ENCODE results near the gene TMEM150A.
A peak's percentile ranks its signal among the peaks of the same experiment; 100 is the strongest.

TMEM150A gene

DNA sequence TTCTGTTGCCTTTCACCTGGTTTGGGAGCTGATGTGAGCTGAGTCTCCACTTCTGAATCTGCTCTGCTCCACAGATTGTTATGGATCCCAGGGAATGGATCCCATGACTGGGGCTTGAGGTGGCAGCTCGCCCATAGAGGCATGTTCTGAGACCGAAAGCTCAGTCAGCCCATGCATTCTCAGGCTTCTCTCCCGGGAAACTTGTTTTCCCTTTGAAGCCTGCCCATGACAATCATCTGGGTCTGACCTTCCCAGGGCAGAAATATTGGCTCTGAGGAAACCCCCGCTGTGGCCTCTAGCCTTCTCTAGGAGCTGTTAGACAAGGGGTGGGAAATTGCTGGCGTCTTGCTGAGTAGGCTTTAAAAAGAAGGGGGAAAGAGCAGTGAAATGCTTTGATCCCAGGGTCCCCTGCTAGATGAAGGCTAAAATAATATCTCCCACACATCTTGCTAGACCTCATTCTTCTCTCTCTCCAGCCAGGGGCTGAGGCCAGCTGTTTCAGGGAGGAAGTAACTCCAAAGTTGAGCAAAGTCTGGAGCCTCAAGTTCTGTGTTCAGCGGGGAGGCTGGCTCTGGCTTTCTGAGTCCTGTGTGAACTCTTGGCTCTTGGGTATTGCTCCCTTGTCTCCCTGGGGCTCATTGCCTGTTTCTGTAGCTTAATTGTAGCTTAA is 23.1 kb downstream of the TMEM150A start:
- H4K91ac ChIP-seq (ENCODE audit: low read depth, low read length, poor library complexity) = no peak overlapping the region
- H3K27me3 ChIP-seq (ENCODE audit: control insufficient read depth in 3 of 3, insufficient read depth in 3 of 3, low read depth in 1 of 3, low read length in 3 of 3) = peaks cover 0 to 13% (median 3%) of the 10 kb centered on the region in 3 experiments
- H3K23ac ChIP-seq (ENCODE audit: low read depth, low read length, poor library complexity) = peak overlapping the region; percentile 36
- WGBS, 2 donors (ENCODE audit: extremely low coverage in 2 of 2, insufficient read length in 2 of 2, insufficient replicate concordance in 1 of 2) = no CpG with 5 or more reads among the region's 6 CpGs
- no peak overlapping the region for H4K8ac ChIP-seq (ENCODE audit: low read depth, low read length)
- no peaks in the 10 kb centered on the region for H3K9me3 ChIP-seq (replicated peaks in 1 of 2; ENCODE audit: control insufficient read depth in 2 of 2, insufficient read depth in 1 of 2, low read depth in 1 of 2, low read length in 2 of 2)
- H3K4me2 ChIP-seq (ENCODE audit: insufficient read depth, low read length, poor library complexity, severe bottlenecking) = no peak overlapping the region
- peak overlapping the region; percentile 32 for H3K18ac ChIP-seq (ENCODE audit: low read length)
- DNase-seq (ENCODE audit: low spot score) = no peak
- H3K36me3 ChIP-seq (replicated peaks in 1 of 2; ENCODE audit: control insufficient read depth in 2 of 2, insufficient read depth in 2 of 2, low read length in 2 of 2) = no peaks in the 10 kb centered on the region
- H3K27ac ChIP-seq (replicated peaks; ENCODE audit: low read length) = no peak overlapping the region
- no peak overlapping the region for H3K4me3 ChIP-seq (ENCODE audit: low read length in 2 of 2)
- H3K79me1 ChIP-seq (ENCODE audit: low read depth, low read length) = no peaks in the 10 kb centered on the region
- no peak overlapping the region for H3K14ac ChIP-seq (ENCODE audit: low read length)
- H3K4me1 ChIP-seq (ENCODE audit: control insufficient read depth in 2 of 2, insufficient read depth in 1 of 2, low read depth in 1 of 2, low read length in 2 of 2) = peaks cover 13 to 26% of the 10 kb centered on the region in 2 donors
- peak overlapping the region; percentile 93 for H2AFZ ChIP-seq (ENCODE audit: low read length)
- no peak overlapping the region for H3K9ac ChIP-seq (ENCODE audit: low read depth, low read length, poor library complexity)
- no peak overlapping the region for H2BK12ac ChIP-seq (ENCODE audit: low read length)
- H2BK15ac ChIP-seq (ENCODE audit: low read length) = no peak overlapping the region
- H2BK120ac ChIP-seq (ENCODE audit: low read depth, low read length) = no peak overlapping the region
- H2AK5ac ChIP-seq (ENCODE audit: low read depth, low read length) = no peak overlapping the region
- H2BK5ac ChIP-seq (ENCODE audit: low read length) = peak overlapping the region; percentile 16
- no peak overlapping the region for H3K4ac ChIP-seq (ENCODE audit: low read length)

GRCh38 chr2:85578243-85579180 is 24.0 kb downstream of the TMEM150A start:
- Histone ChIP-seq H3K4ac (ENCODE audit: low read length) (no peak overlapping the region), H3K4me3 (ENCODE audit: low read length in 2 of 2) (no peak overlapping the region), H3K9me3 (replicated peaks in 1 of 2; ENCODE audit: control insufficient read depth in 2 of 2, insufficient read depth in 1 of 2, low read depth in 1 of 2, low read length in 2 of 2) (no peaks in the 10 kb centered on the region), H4K8ac (ENCODE audit: low read depth, low read length) (no peak overlapping the region), H2BK15ac (ENCODE audit: low read length) (no peak overlapping the region), H2BK5ac (ENCODE audit: low read length) (no peak overlapping the region), H3K27me3 (ENCODE audit: control insufficient read depth in 3 of 3, insufficient read depth in 3 of 3, low read depth in 1 of 3, low read length in 3 of 3) (peaks cover 0 to 6% (median 0%) of the 10 kb centered on the region in 3 experiments), H3K18ac (ENCODE audit: low read length) (no peak overlapping the region), H2BK12ac (ENCODE audit: low read length) (no peak overlapping the region), H2BK120ac (ENCODE audit: low read depth, low read length) (no peak overlapping the region), H3K23ac (ENCODE audit: low read depth, low read length, poor library complexity) (peak overlapping the region; percentile 46), H3K9ac (ENCODE audit: low read depth, low read length, poor library complexity) (no peak overlapping the region), H3K4me1 (ENCODE audit: control insufficient read depth in 2 of 2, insufficient read depth in 1 of 2, low read depth in 1 of 2, low read length in 2 of 2) (peaks cover 13 to 26% of the 10 kb centered on the region in 2 donors), H2AK5ac (ENCODE audit: low read depth, low read length) (no peak overlapping the region), H4K91ac (ENCODE audit: low read depth, low read length, poor library complexity) (no peak overlapping the region), H3K79me1 (ENCODE audit: low read depth, low read length) (no peaks in the 10 kb centered on the region), H2AFZ (ENCODE audit: low read length) (peak overlapping the region; percentile 93), H3K4me2 (ENCODE audit: insufficient read depth, low read length, poor library complexity, severe bottlenecking) (no peak overlapping the region), H3K14ac (ENCODE audit: low read length) (no peak overlapping the region), H3K36me3 (replicated peaks in 1 of 2; ENCODE audit: control insufficient read depth in 2 of 2, insufficient read depth in 2 of 2, low read length in 2 of 2) (no peaks in the 10 kb centered on the region), H3K27ac (replicated peaks; ENCODE audit: low read length) (no peak overlapping the region)
- no peak for DNase-seq (ENCODE audit: low spot score)
- WGBS, 2 donors (ENCODE audit: extremely low coverage in 2 of 2, insufficient read length in 2 of 2, insufficient replicate concordance in 1 of 2) = no CpG with 5 or more reads among the region's 19 CpGs

- H3K9ac ChIP-seq (ENCODE audit: low read depth, low read length, poor library complexity) = no peak within 1 kb of the TSS
- H3K4ac ChIP-seq (ENCODE audit: low read length) = no peak within 1 kb of the TSS
- H3K79me1 ChIP-seq (ENCODE audit: low read depth, low read length) = no peaks in the 10 kb centered on the region
- no peak within 1 kb of the TSS for H2BK12ac ChIP-seq (ENCODE audit: low read length)
- H3K27ac ChIP-seq (replicated peaks; ENCODE audit: low read length) = no peak within 1 kb of the TSS
- H2AFZ ChIP-seq (ENCODE audit: low read length) = peak within 1 kb of the TSS; percentile 93
- no peaks in the 10 kb centered on the region for H3K9me3 ChIP-seq (replicated peaks in 1 of 2; ENCODE audit: control insufficient read depth in 2 of 2, insufficient read depth in 1 of 2, low read depth in 1 of 2, low read length in 2 of 2)
- H4K91ac ChIP-seq (ENCODE audit: low read depth, low read length, poor library complexity) = no peak within 1 kb of the TSS
- H3K4me3 ChIP-seq (ENCODE audit: low read length in 2 of 2) = no peak within 1 kb of the TSS
- no peak within 1 kb of the TSS for H2BK120ac ChIP-seq (ENCODE audit: low read depth, low read length)
- no peak within 1 kb of the TSS for H2BK5ac ChIP-seq (ENCODE audit: low read length)
- H3K18ac ChIP-seq (ENCODE audit: low read length) = peak within 1 kb of the TSS; percentile 76
- H3K4me1 ChIP-seq (ENCODE audit: control insufficient read depth in 2 of 2, insufficient read depth in 1 of 2, low read depth in 1 of 2, low read length in 2 of 2) = peaks cover 15 to 26% of the 10 kb centered on the region in 2 donors
- H3K14ac ChIP-seq (ENCODE audit: low read length) = no peak within 1 kb of the TSS
- H3K36me3 ChIP-seq (replicated peaks in 1 of 2; ENCODE audit: control insufficient read depth in 2 of 2, insufficient read depth in 2 of 2, low read length in 2 of 2) = no peaks in the 10 kb centered on the region
- no CpG with 5 or more reads among the region's 19 CpGs for WGBS, 2 donors (ENCODE audit: extremely low coverage in 2 of 2, insufficient read length in 2 of 2, insufficient replicate concordance in 1 of 2)
- no peak within 1 kb of the TSS for H2AK5ac ChIP-seq (ENCODE audit: low read depth, low read length)
- peak within 1 kb of the TSS; percentile 52 for H3K23ac ChIP-seq (ENCODE audit: low read depth, low read length, poor library complexity)
- H4K8ac ChIP-seq (ENCODE audit: low read depth, low read length) = no peak within 1 kb of the TSS
- H3K4me2 ChIP-seq (ENCODE audit: insufficient read depth, low read length, poor library complexity, severe bottlenecking) = no peak within 1 kb of the TSS
- peaks cover 0 to 4% (median 2%) of the 10 kb centered on the region in 3 experiments for H3K27me3 ChIP-seq (ENCODE audit: control insufficient read depth in 3 of 3, insufficient read depth in 3 of 3, low read depth in 1 of 3, low read length in 3 of 3)
- no peak for DNase-seq (ENCODE audit: low spot score)
- H2BK15ac ChIP-seq (ENCODE audit: low read length) = no peak within 1 kb of the TSS
Observed at GRCh38 chr2:85577386-85578242, 24.9 kb downstream of the TMEM150A start, which contains the start of gene VAMP8. Gene VAMP8 (plus strand): TSS chr2:85577586. CDS start chr2:85577647, 61 bp downstream.
